Activated T-cell treated with anti-CD3 and anti-CD28 coated beads for 24 hours (primary cell): ENCODE measurements around the gene SND1.
A peak's percentile ranks its signal among the peaks of the same experiment; 100 is the strongest.

Experiments used
- DNase-seq: peaks from one replicate; pipeline ENCODE4 v3.0.0-alpha.2; 2020; ENCODE audit warnings: low read depth

Gene SND1

GRCh38 chr7:127803626-127804025 is 151.6 kb downstream of the SND1 start:
- no peak for DNase-seq

- DNase-seq = no peak
These were observed 155.3 kb downstream of the SND1 start for GRCh38 chr7:127807340-127807739.

GRCh38 chr7:127807829-127808228 is 155.8 kb downstream of the SND1 start:
- no peak for DNase-seq

GRCh38 chr7:127809261-127809702 is 157.3 kb downstream of the SND1 start:
- peak; percentile 2 for DNase-seq

GRCh38 chr7:127810113-127810512 is 158.1 kb downstream of the SND1 start:
- DNase-seq = no peak

GRCh38 chr7:127810696-127811660 is 159.0 kb downstream of the SND1 start:
- no peak for DNase-seq

GRCh38 chr7:127812540-127812939 is 160.5 kb downstream of the SND1 start:
- DNase-seq = no peak

- DNase-seq = no peak
These were observed 162.1 kb downstream of the SND1 start for GRCh38 chr7:127813991-127814541.

- no peak for DNase-seq
These were observed 163.7 kb downstream of the SND1 start for GRCh38 chr7:127815631-127816145.

GRCh38 chr7:127816354-127817190 is 164.6 kb downstream of the SND1 start:
- DNase-seq = no peak

- DNase-seq = no peak
These were observed 165.5 kb downstream of the SND1 start for GRCh38 chr7:127817466-127817865.

GRCh38 chr7:127818306-127818705 is 166.3 kb downstream of the SND1 start:
- DNase-seq = no peak

- no peak for DNase-seq
These were observed 168.2 kb downstream of the SND1 start for GRCh38 chr7:127819975-127820731.

GRCh38 chr7:127820732-127821085 is 168.7 kb downstream of the SND1 start:
- no peak for DNase-seq

GRCh38 chr7:127821146-127821545 is 169.2 kb downstream of the SND1 start:
- DNase-seq = no peak

- no peak for DNase-seq
These were observed 171.0 kb downstream of the SND1 start for GRCh38 chr7:127822822-127823508.

- DNase-seq = no peak
These were observed 172.7 kb downstream of the SND1 start for GRCh38 chr7:127824682-127825081.

- DNase-seq = no peak
These were observed 177.0 kb downstream of the SND1 start for GRCh38 chr7:127828843-127829500.

GRCh38 chr7:127831318-127832219 is 179.6 kb downstream of the SND1 start:
- no peak for DNase-seq
